Panc1 (cell line): Measurements from ENCODE around the gene CUTC.

Source experiments
- SIN3A ChIP-seq: IDR thresholded peaks from 2 replicates; pipeline ENCODE4 v1.6.1; 2012; ENCODE audit warnings: low read depth, mild to moderate bottlenecking, low read length, moderate library complexity, borderline replicate concordance; ENCODE audit not compliant: insufficient read depth
- TF ChIP-seq, protein P1 (sequence below): fragments of 450-650 bp; IDR thresholded peaks from 2 replicates; pipeline ENCODE4 v1.5.1; 2017; ENCODE audit warnings: mild to moderate bottlenecking

DNA sequence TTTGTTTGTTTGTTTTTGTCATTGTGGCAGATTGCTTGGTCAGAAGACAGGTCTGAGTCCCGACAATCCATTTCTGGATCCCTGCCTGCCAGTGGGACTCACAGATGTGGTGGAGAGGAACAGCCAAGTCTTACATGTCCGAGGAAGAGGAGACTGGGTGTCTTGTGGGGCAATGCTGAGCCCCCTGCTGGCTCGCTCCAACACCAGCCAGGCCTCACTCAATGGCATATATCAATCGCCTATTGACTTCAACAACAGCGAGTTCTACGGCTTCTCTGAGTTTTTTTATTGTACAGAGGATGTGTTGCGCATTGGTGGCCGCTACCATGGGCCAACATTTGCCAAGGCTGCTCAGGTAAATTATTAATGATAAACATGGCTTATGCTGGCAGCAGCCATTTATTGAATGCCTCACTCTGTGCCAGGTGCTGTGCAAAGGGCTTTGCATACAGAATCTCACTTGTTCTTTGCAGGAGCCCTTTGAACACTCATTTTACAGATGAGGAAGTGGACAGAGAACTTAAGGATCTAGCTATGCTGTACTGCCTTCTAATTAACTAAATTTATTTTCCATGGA, 33.4 kb upstream of the CUTC start:
- TF ChIP-seq, protein P1, sequence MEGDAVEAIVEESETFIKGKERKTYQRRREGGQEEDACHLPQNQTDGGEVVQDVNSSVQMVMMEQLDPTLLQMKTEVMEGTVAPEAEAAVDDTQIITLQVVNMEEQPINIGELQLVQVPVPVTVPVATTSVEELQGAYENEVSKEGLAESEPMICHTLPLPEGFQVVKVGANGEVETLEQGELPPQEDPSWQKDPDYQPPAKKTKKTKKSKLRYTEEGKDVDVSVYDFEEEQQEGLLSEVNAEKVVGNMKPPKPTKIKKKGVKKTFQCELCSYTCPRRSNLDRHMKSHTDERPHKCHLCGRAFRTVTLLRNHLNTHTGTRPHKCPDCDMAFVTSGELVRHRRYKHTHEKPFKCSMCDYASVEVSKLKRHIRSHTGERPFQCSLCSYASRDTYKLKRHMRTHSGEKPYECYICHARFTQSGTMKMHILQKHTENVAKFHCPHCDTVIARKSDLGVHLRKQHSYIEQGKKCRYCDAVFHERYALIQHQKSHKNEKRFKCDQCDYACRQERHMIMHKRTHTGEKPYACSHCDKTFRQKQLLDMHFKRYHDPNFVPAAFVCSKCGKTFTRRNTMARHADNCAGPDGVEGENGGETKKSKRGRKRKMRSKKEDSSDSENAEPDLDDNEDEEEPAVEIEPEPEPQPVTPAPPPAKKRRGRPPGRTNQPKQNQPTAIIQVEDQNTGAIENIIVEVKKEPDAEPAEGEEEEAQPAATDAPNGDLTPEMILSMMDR, result peak; percentile 38
- no peak for TF ChIP-seq SIN3A
